HG03280 (cell line): ENCODE measurements around the gene CRTAP.
"Not testable (repeated sequence)": the region's sequence is repeated elsewhere in the genome, so short reads cannot be mapped to it uniquely, and the experiment has no call there.

Source experiments
- ATAC-seq: cut with Tn5 transposase; IDR thresholded peaks from one replicate; pipeline ENCODE4 v1.9.1; 2021; ENCODE audit warnings: mild to moderate bottlenecking, moderate library complexity; ENCODE audit not compliant: unreplicated experiment

The CRTAP gene

DNA sequence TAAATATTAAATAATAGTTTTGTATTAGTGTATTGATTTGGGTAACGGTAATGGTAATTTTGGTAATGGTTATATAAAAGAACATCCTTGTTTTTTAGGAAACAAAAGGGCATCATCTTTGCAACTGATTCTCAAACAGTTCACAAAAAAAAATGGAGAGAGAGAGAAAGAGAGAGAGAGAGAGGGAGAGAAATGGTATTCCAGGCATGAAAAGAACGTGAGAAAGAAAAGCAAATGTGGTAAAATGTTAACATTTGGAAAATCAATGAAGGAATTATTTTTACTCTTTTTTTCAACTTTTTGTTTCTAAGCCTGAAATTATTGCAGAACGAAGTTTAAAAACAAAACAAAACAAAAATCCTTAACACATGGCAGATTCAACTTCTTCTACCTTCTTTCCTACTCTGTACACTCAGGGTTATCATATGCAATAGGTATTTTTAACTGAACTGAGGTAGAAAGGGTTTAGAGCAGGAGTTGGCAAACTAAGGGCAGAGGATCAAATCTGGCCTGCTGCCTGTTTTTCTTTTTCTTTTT, 14.6 kb upstream of the CRTAP start:
- no peak for ATAC-seq

DNA sequence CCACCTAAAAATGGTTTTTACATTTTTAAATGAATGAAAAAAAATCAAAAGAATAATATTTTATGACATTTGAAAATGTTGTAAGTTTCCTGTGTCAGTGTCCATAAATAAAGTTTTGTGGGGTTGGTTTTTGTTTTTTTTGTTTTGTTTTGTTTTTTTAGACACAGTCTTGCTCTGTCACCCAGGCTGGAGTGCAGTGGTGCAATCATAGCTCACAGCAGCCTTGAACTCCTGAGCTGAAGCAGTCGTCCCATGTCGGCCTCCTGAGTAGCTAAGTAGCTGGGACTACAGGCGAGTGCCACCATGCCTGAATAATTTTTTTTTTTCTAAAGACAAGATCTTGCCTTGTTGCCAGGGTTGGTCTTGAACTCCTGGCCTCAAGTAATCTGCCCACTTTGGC, 14.1 kb upstream of the CRTAP start:
- no peak for ATAC-seq

DNA sequence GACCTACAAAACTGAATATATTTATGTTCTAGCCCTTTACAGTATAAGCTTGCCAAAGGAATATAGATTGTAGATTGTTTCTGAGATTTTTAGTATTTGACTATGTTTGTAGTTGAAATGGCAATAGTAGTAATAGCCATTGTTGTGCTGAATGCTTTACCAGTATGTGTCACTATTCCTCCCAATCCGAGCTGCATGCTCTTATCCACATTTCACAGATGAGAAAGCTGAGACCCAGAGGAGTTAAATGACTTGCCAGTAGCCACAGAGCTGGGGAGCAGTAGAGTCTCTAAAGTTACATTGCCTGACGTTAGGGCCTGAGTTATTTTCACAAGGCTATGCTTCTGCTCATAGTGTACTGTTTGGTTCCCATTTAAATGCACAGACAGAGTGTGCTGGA, 13.6 kb upstream of the CRTAP start:
- no peak for ATAC-seq

DNA sequence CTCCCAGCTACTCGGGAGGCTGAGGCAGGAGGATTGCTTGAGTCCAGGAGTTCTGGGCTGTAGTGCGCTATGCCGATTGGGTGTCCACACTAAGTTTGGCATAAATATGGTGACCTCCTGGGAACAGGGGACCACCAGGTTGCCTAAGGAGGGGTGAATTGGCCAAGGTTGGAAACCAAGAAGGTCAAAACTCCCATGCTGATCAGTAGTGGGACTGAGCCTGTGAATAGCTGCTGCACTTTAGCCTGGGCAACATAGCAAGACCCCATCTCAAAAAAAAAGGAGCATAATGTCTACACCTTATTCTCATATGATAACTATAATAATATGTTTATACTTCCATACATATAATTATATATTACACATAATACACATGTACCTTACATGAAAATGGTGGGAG, 10.8 kb upstream of the CRTAP start:
- ATAC-seq, result no peak

DNA sequence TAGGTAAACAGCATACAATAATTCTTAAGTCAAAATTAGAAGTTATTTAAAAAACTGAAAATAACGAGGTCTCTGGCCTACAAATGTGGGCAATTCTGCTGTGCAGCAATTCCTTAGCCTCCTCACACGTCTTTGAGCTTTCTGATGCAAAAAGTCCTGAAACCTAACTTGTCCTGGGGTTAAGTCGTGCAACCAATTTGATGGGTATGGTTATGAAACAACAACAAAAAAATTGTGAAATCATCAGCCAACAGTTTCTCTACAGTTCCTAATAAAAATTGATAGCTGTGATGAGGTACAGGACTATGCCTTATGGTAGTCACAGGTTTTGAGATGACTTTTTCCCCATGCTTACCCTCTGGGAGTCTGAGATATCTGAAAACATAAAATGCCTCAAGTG, 10.3 kb upstream of the CRTAP start:
- ATAC-seq, result no peak

DNA sequence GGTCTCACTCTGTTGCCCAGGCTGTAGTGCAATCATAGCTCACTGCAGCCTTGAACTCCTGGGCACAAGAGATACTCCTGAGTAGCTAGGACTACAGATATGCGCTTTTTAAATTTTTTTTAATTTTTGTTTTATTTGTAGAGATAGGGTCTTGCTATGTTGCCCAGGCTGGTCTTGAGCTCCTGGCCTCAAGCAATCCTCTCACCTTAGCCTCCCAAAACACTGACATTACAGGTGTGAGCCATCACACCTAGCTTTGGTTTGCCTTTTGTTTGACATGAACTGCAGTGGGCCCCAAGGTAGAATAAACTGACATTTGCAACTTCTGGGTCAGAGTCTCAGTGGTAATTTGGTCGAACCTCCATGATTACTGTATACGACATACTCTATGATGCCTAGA, 9.0 kb upstream of the CRTAP start:
- no peak for ATAC-seq

DNA sequence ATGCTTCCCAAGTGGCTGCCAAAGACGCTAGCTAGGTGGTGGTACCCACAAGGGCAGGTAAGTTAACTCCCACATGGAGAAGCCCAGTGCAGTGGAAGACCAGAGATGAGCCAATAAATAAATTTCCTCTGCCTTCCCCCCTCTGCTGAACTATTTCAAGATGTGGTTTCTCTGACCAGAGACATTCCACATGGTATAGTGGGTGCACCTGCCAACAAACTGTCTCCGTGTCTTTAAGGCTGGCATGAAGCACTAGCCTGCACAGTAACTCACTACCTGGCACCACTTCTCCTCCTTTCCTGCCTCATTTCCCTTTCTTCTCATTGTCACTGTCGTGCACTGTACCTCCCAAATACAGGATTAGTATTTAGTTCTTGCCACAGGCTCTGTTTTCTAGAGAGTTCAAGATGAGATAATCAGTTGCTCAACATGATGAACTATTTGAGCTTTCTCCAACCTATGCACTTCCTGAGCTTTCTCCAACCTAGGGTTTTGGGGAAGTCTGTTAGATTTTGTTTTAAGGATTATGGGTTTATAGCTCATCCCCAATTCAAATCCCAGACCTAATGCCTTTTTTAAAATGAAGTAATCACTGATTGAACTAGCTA, 8.4 kb upstream of the CRTAP start:
- ATAC-seq, result no peak

DNA sequence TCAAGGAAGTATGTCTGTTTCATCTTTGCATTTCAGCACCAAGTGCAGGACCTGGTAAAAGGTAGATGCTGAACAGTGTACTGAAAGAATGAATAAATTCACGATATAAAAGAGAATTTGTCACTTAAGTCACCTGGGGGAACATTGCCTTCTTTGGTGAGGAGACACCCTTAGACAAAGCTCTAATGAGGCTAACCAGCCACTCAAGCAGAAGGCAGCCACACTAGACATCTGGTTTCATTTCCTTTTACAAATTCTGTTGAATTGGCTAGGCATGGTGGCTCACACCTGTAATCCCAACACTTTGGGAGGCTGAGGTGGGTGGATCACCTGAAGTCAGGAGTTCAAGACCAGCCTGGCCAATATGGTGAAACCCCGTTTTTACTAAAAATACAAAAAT, 7.0 kb upstream of the CRTAP start:
- not testable (repeated sequence) for ATAC-seq

DNA sequence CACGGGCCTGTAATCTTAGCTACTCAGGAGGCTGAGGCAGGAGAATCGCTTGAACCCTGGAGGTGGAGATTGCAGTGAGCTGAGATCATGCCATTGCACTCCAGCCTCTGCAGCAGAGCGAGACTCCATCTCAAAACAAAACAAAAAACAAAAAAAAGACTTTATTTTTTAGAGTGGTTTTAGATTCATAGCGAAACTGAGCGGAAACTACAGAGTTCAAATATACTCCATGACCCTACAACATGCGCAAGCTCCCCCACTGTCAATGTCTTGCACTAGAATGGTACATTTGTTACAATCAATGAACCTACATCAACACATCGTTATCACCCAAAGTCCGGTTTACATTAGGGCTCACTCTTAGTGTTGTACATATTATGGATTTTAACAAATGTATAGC, 2.2 kb upstream of the CRTAP start:
- ATAC-seq, result peak; percentile 29

DNA sequence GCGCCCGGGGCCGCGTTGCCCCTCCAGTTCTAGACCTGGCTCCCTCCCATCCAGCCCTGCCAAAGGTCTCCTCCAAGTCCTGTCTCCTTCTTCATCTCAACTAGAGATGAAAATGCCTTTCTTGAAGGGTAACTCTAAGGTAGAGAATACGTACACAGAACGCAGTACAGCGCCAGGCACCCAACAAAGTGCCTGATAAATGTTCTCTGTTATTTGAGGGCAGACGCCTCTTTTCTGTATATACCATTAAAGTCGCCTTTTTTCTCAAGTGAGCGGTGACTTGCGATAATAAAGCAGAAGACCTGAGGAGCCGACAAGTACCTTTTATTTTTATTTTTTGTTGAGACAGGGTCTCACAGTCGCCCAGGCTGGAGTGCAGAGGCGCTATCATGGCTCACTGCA, 809 bp downstream of the CRTAP start:
- no peak for ATAC-seq

DNA sequence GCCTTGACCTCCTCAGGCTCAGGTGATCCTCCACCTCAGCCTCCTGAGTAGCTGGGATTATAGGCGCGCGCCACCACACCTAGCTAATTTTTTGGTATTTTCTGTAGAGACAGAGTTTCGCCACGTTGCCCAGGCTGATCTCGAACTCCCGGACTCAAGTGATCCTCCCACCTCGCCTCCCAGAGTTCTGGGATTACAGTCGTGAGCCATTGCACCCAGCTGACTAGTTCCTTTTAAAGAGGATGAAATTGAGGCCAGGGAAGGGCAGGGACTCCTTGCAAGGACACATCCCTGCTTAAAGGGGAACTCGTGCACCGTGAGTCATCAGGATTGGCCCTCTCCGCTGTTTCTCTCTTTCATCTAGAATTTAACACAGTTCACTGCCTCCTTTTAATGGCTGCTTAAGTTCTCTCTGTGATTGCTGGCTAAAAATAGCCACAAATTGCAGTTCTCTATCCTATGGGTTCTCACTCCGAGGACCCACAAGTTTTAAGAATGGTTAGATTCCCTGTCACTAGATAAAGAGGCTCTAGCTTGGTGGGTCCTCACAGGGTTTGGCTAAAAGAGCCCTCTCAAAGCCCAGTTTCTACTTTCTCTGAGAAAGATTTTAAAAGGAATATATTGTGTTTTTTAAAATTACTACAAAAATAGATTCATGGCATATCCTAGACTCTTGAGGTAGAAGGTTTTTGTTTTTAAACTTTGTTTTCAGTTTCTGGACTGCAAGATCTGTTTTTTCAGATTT, 1.4 kb downstream of the CRTAP start:
- no peak for ATAC-seq

DNA sequence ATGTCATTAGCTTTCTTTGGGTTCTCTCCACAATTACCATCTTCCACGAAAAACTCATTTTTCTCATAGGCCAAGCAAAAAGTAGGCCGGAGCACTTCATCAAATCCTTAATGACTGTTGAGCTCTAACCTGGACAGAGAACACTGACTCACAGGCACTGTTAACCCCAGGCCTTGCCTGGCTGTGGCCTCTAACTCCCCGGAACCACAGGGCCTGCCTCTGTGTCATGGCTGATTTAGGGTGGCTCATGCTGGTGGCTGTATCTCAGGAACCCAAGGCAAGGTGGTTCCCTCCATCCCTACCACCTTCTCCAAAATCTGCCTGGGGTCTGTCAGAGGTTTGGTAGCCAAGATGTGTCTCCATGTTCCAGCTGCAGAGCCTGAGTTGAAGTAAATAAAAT, 3.6 kb downstream of the CRTAP start:
- no peak for ATAC-seq

DNA sequence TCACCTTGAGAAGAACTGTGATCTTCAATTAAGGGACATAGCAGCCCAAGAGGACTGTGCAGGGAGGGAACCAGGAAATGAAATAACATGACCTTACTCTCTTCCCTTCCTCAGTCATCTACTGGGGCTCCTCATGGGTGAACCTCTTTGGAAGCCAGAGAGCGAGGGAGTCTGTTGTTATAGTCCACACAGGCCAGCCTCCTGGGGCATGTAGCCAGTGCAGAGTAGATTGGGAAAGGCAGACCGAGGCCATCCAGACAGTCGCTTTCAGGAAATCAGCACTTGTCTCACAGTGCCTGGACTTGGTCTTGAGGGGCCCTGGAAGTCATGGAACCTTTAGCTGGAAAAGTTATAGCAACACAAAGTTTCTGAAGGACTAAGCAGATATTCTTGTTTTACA, 6.1 kb downstream of the CRTAP start:
- ATAC-seq, result no peak

DNA sequence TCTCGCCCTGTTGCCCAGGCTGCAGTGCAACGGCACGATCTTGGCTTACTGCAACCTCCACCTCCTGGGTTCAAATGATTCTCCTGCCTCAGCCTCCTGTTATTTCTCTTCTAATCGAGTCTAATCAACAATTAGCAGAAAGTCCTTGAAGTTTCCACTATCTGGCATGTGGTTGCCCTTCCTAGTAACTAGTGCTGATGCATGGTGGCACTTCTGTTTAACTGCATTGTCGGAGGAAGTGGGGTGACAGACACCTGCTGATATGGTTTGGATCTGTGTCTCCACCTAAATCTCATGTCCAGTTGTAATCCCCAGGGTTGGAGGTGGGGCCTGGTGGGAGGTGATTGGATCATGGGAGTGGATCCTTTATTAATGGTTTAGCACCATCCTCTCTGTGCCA, 9.2 kb downstream of the CRTAP start:
- no peak for ATAC-seq

DNA sequence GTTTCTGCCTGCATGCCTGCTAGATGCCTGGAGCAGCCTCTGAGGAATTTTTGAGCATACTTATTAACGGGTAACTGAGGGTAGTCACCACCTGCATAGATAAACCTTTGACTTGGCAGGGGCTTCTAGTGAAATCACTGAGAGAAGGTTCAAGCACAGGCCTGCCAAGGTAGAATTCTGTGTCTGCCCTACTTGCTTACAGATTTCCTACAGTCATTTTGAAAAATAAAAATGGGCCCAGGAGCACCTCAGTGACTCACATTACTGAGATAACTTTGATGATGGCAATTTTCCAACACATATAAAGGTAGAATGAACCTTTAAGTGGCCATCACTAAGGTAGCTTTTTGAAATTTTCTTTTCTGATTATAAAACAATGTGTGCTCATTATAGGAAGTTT, 10.8 kb downstream of the CRTAP start:
- ATAC-seq, result no peak

DNA sequence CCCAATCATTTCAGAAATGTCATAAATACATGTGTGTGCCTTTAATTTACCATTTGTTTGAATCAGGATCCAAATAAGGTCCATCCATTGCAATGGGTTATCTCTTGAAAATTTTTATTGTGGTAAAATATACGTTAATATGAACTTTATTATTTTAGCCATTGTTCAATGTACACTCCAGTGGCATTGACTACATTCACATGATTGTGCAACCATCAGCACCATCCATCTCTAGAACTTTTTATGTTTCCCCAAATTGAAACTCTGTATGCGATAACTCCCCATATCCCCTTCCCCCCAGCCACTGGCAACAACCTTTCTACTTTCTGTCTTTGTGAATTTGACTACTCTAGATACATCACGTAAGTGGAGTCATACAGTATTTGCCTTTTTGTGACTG, 12.0 kb downstream of the CRTAP start:
- no peak for ATAC-seq

DNA sequence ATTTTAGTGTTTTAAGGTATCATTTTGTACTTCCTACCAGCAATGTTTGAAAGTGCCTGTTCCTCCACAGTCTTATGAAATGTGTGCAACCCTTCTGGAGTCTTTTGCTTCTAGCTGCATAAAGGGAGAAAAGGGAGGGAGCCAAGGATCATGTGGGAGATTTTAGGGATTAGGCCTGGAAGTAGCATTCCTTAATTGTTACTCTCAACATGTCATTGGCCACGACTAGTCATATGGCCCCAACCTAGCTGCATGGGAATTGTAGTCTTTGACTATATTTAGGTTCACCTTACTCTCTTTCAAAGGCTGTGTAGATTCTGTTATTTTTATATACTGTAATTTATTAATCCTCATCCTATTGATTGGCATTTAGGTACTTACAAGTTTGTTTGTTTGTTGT, 14.9 kb downstream of the CRTAP start:
- no peak for ATAC-seq

DNA sequence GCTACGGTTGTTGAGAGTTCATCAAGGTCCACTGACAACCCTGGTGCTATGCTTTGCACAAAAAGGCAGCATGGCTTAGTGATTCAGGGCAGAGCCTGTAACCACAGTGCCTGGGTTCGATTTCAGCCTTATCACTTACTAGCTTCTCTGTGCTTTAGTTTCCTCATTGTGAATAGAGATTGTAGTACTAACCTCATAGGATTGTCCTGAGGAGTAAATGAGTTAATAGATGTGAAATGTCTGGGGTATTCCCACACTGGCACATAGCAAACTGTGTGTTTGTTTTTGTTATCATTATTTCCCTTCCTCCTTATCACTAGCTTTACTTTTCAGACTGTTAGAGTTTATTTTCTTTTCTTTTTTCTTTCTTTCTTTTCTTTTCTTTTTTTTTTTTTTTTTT, 16.3 kb downstream of the CRTAP start:
- no peak for ATAC-seq

DNA sequence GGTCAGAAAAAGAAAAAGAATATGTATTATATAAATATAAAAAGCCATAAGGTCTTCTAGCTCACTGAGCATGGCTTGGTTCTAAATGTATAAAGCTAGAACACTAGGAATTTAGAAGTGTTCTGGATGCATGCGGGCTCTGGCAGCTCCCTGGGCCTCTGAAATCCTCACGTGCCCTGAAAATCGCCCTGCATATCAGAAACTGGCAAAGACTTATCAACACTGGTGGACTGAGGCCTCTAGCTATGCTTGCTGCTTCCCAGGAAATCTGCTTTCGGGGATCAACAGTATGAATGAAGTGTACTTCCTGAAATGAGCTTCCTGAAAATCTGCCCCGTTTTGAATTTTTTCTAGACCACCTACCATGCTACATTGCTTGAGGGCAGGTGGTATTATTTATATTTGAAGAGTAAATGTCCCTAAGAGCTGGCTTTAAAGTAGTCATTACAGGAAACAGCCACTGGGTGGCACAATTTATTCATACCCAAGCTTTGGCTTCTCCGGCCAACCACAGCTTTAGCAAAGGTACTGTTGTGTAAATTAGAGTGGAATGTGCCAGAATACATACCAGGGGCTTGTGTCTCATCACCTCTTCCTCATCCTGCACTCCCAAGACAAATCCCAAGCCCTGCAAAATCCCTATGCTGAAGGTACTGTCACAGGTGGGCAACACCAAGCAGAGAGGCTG, 17.7 kb downstream of the CRTAP start:
- ATAC-seq, result peak; percentile 80

DNA sequence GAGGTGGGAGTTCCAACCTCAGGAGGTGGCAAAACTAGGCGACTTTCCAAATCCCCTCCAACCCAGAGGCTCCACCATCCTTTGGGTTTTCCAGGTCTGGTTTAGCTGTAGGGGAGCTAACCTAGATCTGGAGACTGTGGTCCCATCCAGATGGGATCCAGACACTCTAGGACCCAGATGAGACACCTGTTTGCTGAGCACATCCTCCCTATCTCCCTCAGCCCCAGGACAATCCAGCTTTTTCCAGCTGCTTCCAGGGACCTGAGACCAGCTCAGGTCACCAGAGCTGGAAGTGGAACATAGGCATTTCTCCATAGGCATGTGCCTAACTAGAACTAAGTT, 18.2 kb downstream of the CRTAP start:
- ATAC-seq, result no peak

DNA sequence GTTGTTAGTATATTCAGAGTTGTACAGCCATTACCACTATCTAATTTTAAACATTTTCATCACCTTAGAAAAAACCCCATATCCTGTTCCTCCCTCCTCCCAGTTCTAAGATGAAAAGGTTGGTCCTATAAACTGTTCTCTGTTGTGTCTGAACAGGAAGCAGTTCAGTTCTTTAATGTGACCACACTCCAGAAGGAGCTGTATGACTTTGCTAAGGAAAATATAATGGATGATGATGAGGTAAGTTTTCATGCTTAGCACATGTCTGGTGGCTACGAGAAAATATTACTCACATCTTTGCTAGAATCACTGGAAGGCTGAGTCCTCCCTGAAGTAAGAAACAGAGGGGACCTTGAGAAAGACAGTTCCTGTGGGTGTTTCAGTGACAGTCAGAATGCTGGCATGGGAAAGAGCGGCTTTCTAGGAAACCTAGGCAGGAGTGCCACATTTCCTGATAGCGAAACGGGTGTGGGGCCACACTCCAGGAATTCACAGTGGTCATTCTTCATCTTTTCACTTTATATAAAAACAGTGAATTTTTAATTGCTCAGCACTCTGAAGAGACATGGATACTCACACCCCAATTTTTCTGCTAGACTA, 20.3 kb downstream of the CRTAP start:
- ATAC-seq, result no peak

DNA sequence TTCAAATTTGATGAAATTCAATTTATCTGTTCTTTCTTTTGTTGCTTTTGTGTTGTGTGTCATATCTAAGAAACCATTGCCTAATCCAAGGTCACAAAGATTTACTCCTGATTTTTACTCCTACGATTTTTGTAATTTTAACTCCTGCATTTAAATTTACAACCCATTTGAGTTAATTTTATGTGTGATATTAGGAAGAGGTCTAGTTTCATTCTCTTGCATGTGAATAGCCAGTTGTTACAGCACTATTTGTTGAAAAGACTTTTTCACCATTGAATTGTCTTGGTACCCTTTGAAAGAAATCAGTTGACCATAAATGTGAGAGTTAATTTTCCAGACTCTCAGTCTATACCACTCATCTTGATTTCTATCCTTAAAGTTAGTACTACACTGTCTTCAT, 23.9 kb downstream of the CRTAP start:
- no peak for ATAC-seq
